GM18909 (cell line): ENCODE data around the gene SEPTIN5.

Experiments used
- ATAC-seq: cut with Tn5 transposase; IDR thresholded peaks from one replicate; pipeline ENCODE4 v1.9.1; 2021; ENCODE audit warnings: mild to moderate bottlenecking; ENCODE audit not compliant: unreplicated experiment, poor library complexity

SEPTIN5 gene

DNA sequence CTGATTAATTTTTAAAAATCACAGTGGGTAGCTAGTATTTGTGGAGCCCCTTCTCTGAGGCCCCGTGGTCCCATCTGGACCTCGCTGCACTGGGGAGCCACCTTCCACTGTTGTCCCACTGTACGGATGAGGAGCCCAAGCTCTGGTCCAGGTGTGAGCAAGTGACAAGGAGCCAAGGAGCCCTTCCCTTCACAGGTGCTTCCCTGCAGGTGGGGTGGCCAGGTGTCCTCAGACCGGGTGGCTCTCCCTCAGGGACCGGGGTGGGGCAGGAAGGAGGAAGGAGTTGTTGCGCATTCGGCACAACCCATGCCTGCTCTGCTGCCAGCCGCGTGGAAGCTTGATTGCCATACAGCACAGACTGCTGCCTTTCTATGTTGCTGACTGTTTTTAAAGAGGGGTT lies 10.4 kb upstream of the SEPTIN5 start:
- no peak for ATAC-seq

- ATAC-seq, result no peak
These were observed 9.8 kb upstream of the SEPTIN5 start for GRCh38 chr22:19704355-19705015.

GRCh38 chr22:19705181-19705934 lies 8.9 kb upstream of the SEPTIN5 start:
- no peak for ATAC-seq

DNA sequence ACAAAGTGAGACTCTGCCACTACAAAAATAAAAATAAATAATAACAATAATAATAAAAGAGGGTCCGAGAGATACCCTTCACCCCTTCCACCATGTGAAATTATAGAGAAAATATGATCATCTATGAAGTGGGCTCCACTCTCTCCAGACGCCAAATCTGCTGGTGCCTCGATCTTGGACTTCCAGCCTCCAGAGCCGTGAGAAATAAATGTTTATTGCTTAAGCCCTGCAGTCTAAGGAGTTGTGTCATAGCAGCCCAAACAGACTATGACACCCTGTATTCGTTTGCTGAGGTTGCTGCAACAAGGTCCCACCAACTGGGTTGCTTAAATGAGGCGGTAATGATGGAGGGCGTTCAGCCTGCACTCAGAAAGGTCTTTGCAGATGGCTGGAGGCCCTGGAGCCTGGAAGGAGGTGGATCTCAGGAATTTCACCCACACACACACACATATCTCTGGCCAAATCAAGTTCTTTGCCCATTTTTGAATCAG lies 7.6 kb upstream of the SEPTIN5 start:
- ATAC-seq, result no peak

GRCh38 chr22:19707347-19708290 lies 6.7 kb upstream of the SEPTIN5 start:
- no peak for ATAC-seq

GRCh38 chr22:19708321-19709011 lies 5.8 kb upstream of the SEPTIN5 start:
- no peak for ATAC-seq

DNA sequence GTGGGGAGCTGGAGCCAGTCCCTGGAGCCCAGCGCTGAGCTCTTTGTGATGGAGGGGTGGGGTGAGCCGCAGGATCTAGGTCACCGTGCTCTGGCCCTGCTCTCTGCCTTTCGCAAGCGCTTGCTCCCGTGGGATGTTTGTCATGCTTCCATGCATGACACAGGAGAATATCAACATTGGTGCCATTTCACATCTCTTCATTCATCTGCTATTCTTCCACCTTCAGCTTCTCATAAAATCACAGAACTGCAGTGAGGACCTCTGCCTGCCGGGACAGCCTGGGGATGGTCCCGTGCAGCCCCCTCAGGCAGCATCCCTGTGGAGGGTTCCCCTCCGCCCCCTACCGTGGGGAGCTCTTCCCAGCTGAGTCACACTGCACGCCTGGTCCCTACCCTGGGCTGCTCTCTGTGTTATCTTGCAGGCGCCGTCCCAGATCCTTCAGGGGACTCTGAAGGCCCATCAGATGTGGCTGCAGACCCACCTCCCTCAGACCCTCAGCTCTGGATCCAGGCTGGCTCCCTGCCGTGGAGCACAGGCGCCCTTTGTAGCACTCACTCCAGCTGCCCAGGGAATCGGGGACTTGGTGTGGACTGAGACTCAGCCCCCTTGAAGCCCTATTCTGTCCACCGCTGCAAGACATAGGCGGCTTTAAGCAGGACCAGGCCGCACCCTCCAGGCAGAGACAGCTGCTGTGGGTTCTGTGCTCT lies 5.1 kb upstream of the SEPTIN5 start:
- ATAC-seq, result no peak

DNA sequence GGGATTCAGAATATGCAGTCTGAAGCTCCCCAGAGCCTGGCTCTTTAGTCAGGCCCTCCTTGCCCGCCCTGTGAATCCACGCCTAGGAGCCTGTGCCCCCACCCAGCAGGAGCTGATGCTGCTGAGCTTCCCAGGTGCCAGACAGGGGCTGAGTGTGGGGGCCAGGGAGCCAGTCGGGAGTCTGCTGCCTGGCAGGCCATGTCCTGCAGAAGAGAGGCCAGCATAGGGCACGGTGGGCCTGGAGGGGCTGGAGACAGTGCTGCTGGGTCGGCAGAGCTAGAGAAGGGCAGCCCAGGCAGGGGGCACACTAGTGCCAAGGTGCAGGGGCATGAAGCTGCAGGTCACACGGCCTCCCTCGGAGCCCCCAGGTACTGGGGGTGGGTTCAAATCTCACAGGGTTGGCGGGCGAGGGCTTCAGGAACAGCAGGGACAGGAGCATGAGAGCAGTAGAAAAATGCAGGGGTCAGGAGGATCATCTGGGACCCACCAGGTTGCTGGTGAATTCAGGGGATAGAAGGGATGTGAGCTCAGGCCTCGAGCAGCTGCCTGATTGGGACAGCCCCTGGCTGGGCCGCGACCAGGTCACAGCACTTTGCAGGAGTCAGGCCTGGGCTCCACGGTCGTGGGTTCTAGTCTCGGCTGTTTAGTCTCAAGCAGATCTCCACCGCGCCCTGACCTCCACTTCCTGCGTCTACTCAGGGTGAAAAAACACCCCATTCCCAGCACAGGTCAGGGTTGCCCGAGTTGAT lies 4.1 kb upstream of the SEPTIN5 start:
- ATAC-seq, result no peak

DNA sequence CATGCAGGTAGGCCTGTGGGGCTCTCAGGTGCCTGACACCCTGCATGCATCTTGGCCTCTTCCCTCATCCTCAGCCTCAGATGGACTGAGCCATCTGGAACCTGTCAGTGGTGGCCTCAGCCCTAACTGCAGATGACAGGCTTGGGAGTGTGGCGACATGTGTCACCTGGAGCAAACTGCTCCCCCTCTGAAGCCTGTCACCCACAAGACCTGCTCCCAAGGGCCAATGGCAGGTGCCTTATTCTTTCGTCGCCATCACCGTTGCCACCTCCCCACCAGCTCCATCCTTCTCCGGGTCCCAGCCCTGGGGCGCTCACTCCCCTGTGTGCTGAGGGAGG lies 3.6 kb upstream of the SEPTIN5 start:
- ATAC-seq, result no peak

- ATAC-seq, result no peak
These were observed 1.1 kb upstream of the SEPTIN5 start for GRCh38 chr22:19713245-19713644.

GRCh38 chr22:19713650-19714311 lies 522 bp upstream of the SEPTIN5 start:
- no peak for ATAC-seq

DNA sequence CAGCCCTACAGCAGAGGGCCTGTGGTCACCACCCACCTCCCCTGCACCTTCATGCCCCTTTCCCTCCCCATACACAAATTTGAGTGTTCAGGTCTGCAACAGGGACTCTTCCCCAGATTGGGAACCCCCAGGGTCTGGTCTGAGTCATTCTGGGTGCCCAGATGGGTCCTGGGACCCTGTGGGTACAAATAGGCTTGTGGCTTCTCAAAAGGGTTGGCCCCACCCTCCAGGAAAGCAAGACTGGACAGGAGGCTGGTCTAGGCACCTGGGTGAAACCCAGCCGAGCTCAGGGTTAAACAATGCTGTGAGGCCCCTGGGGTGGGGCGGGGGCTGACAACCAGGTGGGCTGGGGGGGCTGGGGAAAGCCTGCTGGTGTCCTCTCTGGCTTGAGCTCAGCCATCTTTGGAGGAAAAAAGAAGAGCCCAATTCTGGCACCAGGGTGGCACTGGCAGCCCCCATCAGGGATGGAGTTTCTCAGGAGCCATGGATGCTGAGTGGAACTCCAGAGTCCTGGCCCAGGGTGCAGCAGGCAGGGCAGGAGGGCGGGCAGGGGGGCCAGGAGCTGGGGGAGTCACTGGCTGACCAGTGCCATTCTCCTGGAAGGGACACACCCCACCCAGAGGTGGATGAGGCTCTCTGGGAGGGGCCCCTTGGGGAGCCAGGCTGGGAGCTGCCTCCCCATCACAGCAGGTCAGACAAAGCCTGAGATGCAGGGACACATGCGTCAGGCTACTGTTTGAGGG lies 1.1 kb downstream of the SEPTIN5 start:
- no peak for ATAC-seq

DNA sequence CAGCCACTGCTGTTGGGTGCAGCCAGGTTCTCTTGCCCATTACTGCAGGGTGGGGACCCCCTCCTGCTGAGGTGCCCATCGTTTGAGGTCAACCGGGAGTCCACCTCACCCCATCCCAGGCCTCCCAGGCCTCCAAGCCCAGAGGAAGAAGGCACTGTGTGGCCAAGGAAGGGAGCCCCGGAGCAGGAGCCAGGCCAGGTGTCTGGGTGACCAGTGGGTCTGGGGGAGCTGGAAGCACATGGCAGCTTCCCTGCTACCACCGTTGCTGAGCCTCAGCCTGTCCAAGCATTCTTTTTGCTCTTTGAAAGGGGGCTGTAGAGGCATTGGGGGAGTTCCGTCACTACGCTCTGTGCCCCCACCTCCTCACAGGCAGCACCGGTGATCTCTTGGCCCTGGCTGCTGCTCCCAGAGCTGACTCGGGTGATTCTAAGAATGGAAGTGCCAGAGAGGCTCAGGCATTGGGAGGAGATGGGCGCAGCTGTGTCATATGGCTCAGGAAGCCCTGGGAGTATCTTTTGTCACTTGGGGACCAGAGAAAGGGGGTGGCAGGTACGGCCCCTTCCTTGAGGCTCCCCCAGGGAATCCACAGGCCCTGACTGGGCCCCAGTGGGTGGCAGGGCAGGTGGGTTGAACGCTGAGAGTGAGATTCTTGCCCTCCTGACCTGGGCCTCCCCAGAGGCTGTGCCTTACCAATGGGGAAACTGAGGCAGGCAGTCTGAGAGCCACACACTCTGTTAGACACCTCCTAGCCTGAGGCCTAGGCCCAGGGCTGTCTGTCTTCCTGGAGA lies 1.9 kb downstream of the SEPTIN5 start:
- no peak for ATAC-seq

GRCh38 chr22:19716829-19717105 lies 2.5 kb downstream of the SEPTIN5 start:
- ATAC-seq, result no peak

DNA sequence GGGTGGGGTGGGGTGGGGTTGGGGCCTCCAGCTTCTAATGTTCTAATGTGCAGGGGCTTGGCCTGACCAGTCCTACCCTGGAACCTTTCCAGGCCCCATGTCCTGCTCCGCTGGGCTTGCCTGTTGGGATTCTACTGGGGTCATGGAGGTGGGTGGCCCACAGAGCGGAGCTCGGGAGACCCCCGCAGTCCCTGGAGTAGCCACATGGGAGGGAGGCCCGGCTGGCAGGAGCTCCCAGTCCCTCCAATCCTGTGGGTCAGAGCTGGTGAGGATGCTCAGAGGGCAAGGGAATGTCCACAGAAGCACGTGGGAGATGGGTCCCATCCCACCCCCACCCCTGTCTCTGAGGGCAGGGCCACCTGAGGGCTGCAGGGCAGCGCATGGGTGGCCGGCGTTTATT lies 2.9 kb downstream of the SEPTIN5 start:
- no peak for ATAC-seq

DNA sequence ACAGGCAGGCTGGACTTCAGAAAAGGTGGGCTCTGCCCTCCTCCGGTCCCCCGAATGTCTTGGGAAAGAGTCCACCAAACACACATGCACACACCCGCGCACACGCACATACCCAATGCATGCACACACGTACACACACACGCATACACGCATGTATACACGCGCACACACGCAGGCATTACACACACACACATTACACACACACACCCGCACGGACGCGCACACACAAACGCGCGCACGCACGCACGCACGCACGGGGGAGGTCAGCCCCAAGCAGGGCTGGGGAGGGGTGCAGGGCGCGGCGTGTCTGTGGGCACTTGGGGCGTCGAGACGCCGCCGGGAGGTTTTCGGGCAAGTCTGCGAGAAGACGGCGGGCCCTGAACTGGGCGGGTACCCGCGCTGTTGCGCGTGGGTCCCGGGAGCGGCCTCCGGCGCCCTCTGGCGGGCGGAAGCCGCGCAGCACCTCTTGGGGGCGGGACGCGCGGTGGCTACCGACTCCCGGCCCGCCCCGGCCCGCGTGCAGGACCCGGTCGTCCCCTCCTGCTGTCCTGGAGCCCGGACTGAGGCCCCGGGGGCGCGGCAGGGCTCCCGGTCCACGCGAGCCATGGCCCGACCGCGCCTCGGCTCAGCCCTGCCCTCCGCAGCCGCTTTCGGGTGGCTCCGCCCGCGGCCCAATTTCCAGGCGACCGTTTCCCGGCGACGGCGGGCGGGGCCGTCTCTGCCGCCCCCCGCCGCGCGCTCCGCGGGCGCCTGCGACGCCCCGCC lies 3.6 kb downstream of the SEPTIN5 start:
- peak; percentile 57 for ATAC-seq
